ENCODE measurements around the gene SOX12.

GRCh38 chr20:368915-369314 is 43.6 kb downstream of the SOX12 start:
- TF ChIP-seq CTCF (IDR thresholded peaks at IDR 0.05): no peak
- TF ChIP-seq POLR2A (IDR thresholded peaks at IDR 0.05): no peak

Data from lower leg skin (tissue), 3 donors.